HCT116 (cell line): ENCODE measurements around the gene ITGB6.

ENCODE experiments used
- CTCF ChIP-seq, 3 experiments: fragments of 200-600 bp in 1 of 3; sonication (generic) in 1 of 3; IDR thresholded peaks in 2 of 3; conservative IDR thresholded peaks in 1 of 3; 2 replicates each; pipeline ENCODE4 v1.5.1; 2012 to 2017; ENCODE audit warnings: low read depth in 2 of 3, low read length in 2 of 3, antibody characterized with exemption in 1 of 3, borderline replicate concordance in 1 of 3, control low read depth in 1 of 3, mild to moderate bottlenecking in 1 of 3, mixed read lengths in 1 of 3, mixed run types in 1 of 3, moderate library complexity in 1 of 3; ENCODE audit not compliant: insufficient read depth in 1 of 3
- EZH2phosphoT487 ChIP-seq: fragments of 200-600 bp; IDR thresholded peaks from 2 replicates; pipeline ENCODE4 v1.6.1; 2018; ENCODE audit warnings: antibody characterized with exemption, borderline replicate concordance
- FOSL1 ChIP-seq: IDR thresholded peaks from 2 replicates; pipeline ENCODE4 v1.6.1; 2012; ENCODE audit warnings: low read depth
- MAX ChIP-seq: IDR thresholded peaks from 2 replicates; pipeline ENCODE4 v1.6.1; 2012
- POLR2A ChIP-seq: IDR thresholded peaks from 2 replicates; pipeline ENCODE4 v1.7.0; 2011; ENCODE audit warnings: borderline replicate concordance; ENCODE audit not compliant: insufficient read depth, insufficient read length; ENCODE audit errors: extremely low read depth
- RAD21 ChIP-seq: IDR thresholded peaks from 2 replicates; pipeline ENCODE4 v1.6.1; 2012; ENCODE audit warnings: low read depth, mild to moderate bottlenecking
- REST ChIP-seq: IDR thresholded peaks from 2 replicates; pipeline ENCODE4 v1.6.1; 2012; ENCODE audit warnings: low read depth
- SP1 ChIP-seq: IDR thresholded peaks from 2 replicates; pipeline ENCODE4 v1.6.1; 2012; ENCODE audit warnings: low read depth
- SRF ChIP-seq: IDR thresholded peaks from 2 replicates; pipeline ENCODE4 v1.6.1; 2012; ENCODE audit warnings: low read depth
- TCF7L2 ChIP-seq: IDR thresholded peaks from 2 replicates; pipeline ENCODE4 v1.7.0; 2011; ENCODE audit warnings: borderline replicate concordance, inconsistent platforms; ENCODE audit not compliant: insufficient read depth, insufficient read length; ENCODE audit errors: extremely low read depth

GRCh38 chr2:160063271-160063670 is 136.8 kb downstream of the ITGB6 start:
- TF ChIP-seq CTCF (IDR thresholded peaks at IDR 0.05 in 2 of 3, conservative IDR thresholded peaks at IDR 0.05 in 1 of 3; ENCODE audit: borderline replicate concordance in 1 of 3, insufficient read depth in 1 of 3, low read depth in 2 of 3, low read length in 2 of 3) = no peak
- no peak for TF ChIP-seq SP1
- TF ChIP-seq FOSL1 = no peak
- no peak for TF ChIP-seq SRF
- TF ChIP-seq EZH2phosphoT487 = no peak
- no peak for TF ChIP-seq MAX
- no peak for TF ChIP-seq REST
- TF ChIP-seq POLR2A = no peak
- no peak for TF ChIP-seq RAD21
- TF ChIP-seq TCF7L2 = no peak
